ENCODE results near the gene PRMT2.

Gene PRMT2

DNA sequence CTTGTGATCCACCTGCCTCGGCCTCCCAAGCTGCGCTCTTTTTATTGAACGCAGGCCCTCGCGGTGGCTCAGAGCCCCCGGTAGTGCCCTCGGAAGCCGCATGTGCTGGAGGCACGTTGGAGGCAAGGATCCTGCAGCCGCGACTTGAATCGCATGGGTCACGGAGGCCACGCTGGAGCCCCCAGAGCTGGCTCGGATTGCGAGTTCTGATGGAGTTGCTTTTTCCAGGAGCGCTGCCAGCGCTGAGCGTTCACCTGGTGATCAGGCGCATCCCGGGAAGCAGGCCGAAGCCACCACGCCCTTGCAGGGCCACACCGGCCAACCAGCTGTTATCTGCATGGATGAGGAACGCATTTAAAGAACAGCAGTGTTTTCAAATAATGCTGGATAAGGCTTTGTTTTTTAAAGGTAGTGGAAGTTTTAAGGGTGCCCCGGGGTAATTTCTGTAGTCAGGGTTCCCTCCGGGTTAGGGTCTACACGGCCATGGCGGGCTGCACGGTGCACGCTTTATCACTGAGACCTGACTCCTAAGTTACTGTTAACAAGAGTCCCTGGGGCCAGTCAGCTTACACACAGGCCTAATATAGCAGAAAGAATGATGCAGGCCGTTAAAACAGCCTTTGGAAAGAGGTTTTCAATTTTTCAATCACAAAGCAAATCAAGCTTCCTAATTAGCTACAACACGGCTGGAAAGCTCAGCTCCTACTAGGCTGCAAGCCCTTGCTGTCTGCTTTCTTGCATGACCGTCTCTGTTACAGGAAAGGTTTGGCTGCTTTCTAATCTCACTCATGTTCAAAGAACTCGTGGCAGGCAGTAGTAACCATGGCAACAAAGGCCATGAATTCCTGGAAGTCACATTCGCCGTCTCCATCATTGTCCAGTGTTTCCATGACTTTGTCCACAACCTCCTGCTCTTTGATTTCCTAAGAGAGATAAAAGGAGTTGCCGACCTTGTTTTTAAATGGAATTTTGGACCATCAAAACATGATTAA, 36.6 kb upstream of the PRMT2 start:
- TF ChIP-seq, protein P1, sequence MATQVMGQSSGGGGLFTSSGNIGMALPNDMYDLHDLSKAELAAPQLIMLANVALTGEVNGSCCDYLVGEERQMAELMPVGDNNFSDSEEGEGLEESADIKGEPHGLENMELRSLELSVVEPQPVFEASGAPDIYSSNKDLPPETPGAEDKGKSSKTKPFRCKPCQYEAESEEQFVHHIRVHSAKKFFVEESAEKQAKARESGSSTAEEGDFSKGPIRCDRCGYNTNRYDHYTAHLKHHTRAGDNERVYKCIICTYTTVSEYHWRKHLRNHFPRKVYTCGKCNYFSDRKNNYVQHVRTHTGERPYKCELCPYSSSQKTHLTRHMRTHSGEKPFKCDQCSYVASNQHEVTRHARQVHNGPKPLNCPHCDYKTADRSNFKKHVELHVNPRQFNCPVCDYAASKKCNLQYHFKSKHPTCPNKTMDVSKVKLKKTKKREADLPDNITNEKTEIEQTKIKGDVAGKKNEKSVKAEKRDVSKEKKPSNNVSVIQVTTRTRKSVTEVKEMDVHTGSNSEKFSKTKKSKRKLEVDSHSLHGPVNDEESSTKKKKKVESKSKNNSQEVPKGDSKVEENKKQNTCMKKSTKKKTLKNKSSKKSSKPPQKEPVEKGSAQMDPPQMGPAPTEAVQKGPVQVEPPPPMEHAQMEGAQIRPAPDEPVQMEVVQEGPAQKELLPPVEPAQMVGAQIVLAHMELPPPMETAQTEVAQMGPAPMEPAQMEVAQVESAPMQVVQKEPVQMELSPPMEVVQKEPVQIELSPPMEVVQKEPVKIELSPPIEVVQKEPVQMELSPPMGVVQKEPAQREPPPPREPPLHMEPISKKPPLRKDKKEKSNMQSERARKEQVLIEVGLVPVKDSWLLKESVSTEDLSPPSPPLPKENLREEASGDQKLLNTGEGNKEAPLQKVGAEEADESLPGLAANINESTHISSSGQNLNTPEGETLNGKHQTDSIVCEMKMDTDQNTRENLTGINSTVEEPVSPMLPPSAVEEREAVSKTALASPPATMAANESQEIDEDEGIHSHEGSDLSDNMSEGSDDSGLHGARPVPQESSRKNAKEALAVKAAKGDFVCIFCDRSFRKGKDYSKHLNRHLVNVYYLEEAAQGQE (IDR thresholded peaks at IDR 0.05; ENCODE audit: low read depth) = no peak
- TF ChIP-seq, protein P2, sequence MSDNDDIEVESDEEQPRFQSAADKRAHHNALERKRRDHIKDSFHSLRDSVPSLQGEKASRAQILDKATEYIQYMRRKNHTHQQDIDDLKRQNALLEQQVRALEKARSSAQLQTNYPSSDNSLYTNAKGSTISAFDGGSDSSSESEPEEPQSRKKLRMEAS (IDR thresholded peaks at IDR 0.05) = no peak
- TF ChIP-seq, protein P3, sequence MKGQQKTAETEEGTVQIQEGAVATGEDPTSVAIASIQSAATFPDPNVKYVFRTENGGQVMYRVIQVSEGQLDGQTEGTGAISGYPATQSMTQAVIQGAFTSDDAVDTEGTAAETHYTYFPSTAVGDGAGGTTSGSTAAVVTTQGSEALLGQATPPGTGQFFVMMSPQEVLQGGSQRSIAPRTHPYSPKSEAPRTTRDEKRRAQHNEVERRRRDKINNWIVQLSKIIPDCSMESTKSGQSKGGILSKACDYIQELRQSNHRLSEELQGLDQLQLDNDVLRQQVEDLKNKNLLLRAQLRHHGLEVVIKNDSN (IDR thresholded peaks at IDR 0.05) = no peak
- TF ChIP-seq NFIC (IDR thresholded peaks at IDR 0.05) = no peak
- no peak for TF ChIP-seq TEAD4 (IDR thresholded peaks at IDR 0.05)
- no peak for TF ChIP-seq CREB1 (IDR thresholded peaks at IDR 0.05; ENCODE audit: low read depth)
- no peak for TF ChIP-seq TCF12 (IDR thresholded peaks at IDR 0.05; ENCODE audit: low read depth)
- TF ChIP-seq EGR1 (IDR thresholded peaks at IDR 0.05) = no peak
- TF ChIP-seq RAD21 (IDR thresholded peaks at IDR 0.05; ENCODE audit: low read depth) = no peak

DNA sequence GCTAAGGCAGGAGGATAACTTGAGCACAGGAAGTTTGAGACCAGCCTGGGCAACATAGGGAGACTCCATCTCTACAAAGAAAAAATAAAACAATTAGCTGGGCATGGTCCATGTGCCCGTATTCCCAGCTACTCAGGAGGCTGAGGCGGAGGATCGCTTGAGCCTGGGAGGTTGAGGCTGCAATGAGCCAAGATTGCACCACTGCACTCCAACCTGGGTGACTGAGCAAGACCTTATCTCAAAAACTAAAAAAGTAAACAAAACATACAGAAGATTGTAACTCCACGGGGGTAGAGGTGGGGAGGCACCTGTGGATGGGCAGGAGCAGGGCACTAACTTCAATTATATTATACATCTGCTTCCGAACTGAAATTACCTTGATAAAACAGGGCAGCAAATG, 35.2 kb upstream of the PRMT2 start:
- TF ChIP-seq CREB1 (IDR thresholded peaks at IDR 0.05; ENCODE audit: low read depth) = no peak
- no peak for TF ChIP-seq FOXM1 (IDR thresholded peaks at IDR 0.05; ENCODE audit: borderline replicate concordance, low read depth)
- no peak for TF ChIP-seq TAF1 (IDR thresholded peaks at IDR 0.05; ENCODE audit: low read depth)
- no peak for TF ChIP-seq YY1 (IDR thresholded peaks at IDR 0.05; ENCODE audit: low read depth)
- no peak for TF ChIP-seq TCF12 (IDR thresholded peaks at IDR 0.05; ENCODE audit: low read depth)
- no peak for TF ChIP-seq EP300 (IDR thresholded peaks at IDR 0.05; ENCODE audit: borderline replicate concordance)
- no peak for TF ChIP-seq ZBTB7A (IDR thresholded peaks at IDR 0.05; ENCODE audit: low read depth)
- TF ChIP-seq NFIC (IDR thresholded peaks at IDR 0.05) = no peak

DNA sequence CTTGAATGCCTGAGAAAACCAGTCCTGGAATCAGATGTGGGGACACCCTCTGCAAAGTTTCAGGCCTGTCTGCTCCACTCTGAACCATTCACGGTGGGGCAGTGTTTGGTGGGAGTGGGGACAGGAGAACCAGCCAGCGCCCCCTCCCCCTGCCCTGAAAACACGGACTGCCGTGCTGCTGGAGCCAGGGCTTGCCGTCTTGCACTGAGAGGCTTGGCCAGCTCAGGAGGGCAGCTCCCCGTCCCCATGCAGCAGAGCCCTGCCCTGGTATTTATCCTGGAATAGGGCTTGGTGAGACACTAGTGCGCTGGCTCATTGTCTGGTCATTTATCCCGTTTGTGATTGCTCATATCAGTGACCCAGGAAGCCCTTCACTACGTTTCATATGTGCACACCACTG, 34.5 kb upstream of the PRMT2 start:
- TF ChIP-seq, protein P3 (IDR thresholded peaks at IDR 0.05) = no peak
- TF ChIP-seq TAF1 (IDR thresholded peaks at IDR 0.05; ENCODE audit: low read depth) (no peak), FOXM1 (IDR thresholded peaks at IDR 0.05; ENCODE audit: borderline replicate concordance, low read depth) (no peak), YY1 (IDR thresholded peaks at IDR 0.05; ENCODE audit: low read depth) (no peak), RAD21 (IDR thresholded peaks at IDR 0.05; ENCODE audit: low read depth) (no peak), CEBPB (IDR thresholded peaks at IDR 0.05) (no peak)
- TF ChIP-seq, protein P2 (IDR thresholded peaks at IDR 0.05) = no peak
- TF ChIP-seq, protein P1 (IDR thresholded peaks at IDR 0.05; ENCODE audit: low read depth) = no peak

DNA sequence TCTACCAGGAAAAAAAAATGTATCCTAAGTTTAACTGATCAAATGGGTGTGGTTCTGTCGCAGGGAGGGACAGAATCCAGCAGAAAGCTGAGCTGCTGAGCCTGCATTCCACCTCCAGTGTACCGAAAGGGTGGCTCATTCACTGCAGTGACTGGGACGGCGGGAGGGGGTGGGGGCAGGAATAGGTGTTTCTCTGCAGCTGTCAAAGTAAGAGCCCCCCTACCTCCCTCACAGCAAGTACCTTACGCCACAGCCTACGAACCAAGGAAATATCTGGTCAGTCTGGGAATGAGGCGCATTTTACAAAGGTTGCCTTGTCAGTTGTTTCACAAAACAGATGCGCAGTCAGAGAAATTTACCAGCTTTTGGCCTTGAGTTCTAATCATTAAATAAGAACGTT, 32.2 kb upstream of the PRMT2 start:
- TF ChIP-seq EGR1 (IDR thresholded peaks at IDR 0.05) = no peak
- peak; percentile 38; the same call in 1 of the 2 replicates for TF ChIP-seq TEAD4 (IDR thresholded peaks at IDR 0.05)

DNA sequence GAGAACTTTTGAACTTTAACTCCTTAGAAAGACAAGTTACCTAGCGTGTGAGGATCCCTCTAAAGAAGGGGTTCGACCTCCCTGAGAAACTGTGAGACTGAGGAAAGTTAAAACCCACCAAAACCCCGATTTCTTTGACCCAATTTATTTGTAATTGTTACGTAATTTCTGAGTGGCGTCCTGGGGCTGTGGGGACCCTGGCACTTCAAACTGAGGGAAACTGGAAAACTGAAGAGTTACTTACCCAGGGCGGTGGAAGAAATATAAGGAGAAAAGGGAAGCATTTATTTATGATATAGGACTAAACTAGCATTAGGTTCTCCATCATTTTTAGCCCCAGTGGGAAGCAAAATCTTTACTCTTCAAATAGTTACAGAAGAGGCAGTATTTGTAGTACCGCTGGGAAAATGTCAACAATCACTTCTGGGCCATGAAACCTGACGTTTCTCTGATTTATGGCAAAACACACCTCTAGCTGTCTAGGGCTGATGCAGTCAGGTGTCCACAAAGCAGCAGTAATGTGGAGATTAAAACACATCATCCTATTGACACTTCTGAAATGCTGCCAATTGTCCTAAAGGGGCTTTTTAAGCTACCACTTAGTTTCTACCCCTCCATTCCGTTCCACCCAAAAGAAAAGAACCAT, 31.0 kb upstream of the PRMT2 start:
- TF ChIP-seq CEBPB (IDR thresholded peaks at IDR 0.05) = no peak
- no peak for TF ChIP-seq TAF1 (IDR thresholded peaks at IDR 0.05; ENCODE audit: low read depth)
- no peak for TF ChIP-seq FOXM1 (IDR thresholded peaks at IDR 0.05; ENCODE audit: borderline replicate concordance, low read depth)
- TF ChIP-seq CREB1 (IDR thresholded peaks at IDR 0.05; ENCODE audit: low read depth) = no peak
- no peak for TF ChIP-seq YY1 (IDR thresholded peaks at IDR 0.05; ENCODE audit: low read depth)
- TF ChIP-seq, protein P3 (IDR thresholded peaks at IDR 0.05) = no peak
- TF ChIP-seq TCF12 (IDR thresholded peaks at IDR 0.05; ENCODE audit: low read depth) = no peak
- TF ChIP-seq, protein P2 (IDR thresholded peaks at IDR 0.05) = no peak
- TF ChIP-seq, protein P1 (IDR thresholded peaks at IDR 0.05; ENCODE audit: low read depth) = no peak
- TF ChIP-seq EGR1 (IDR thresholded peaks at IDR 0.05) = no peak
- no peak for TF ChIP-seq ZBTB7A (IDR thresholded peaks at IDR 0.05; ENCODE audit: low read depth)
- no peak for TF ChIP-seq NFIC (IDR thresholded peaks at IDR 0.05)
- TF ChIP-seq RAD21 (IDR thresholded peaks at IDR 0.05; ENCODE audit: low read depth) = no peak
- no peak for TF ChIP-seq TEAD4 (IDR thresholded peaks at IDR 0.05)
- no peak for TF ChIP-seq EP300 (IDR thresholded peaks at IDR 0.05; ENCODE audit: borderline replicate concordance)
